ENCODE measurements around the gene CTRB1.
"Not testable (repeated sequence)": the region's sequence is repeated elsewhere in the genome, so short reads cannot be mapped to it uniquely, and the experiment has no call there.

The CTRB1 gene

DNA sequence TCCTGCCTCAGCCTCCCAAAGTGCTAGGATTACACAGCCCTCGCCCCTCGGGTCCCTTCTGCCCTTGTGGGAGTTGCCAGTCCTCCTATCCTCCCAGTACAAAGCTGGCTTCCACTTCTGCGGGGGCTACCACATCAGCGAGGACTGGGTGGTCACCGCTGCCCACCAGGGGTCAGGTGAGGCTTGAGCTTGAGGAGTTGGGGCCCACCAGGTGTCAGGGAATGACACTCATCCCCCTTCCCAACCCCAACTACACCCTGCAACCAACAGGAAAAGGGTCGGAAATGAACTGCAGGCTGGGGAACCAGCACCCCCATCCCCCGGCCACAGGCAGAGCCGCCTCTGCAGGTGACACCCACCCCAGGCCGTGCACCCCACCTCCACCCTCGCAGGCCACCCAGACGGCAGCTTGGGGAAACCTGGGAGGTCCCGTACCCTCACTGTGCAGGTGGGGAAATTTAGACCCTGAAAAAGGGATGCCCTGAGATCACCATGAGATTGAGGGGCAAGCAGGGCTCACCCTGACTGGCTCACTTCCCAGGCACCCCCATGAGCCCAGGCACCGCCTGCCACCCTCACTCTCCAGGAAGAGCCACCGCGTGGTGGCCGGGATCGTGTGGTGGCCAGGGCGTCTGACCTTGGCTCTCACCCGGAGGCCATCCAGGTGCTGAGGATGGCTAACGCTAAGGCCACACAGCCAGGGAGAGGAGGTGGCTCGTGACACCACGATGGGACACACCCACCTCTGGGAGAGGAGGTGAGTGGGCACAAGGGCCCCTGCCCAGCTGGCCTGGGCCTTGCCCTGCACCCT lies 8.0 kb downstream of the CTRB1 start:
- no peak for DNase-seq

DNA sequence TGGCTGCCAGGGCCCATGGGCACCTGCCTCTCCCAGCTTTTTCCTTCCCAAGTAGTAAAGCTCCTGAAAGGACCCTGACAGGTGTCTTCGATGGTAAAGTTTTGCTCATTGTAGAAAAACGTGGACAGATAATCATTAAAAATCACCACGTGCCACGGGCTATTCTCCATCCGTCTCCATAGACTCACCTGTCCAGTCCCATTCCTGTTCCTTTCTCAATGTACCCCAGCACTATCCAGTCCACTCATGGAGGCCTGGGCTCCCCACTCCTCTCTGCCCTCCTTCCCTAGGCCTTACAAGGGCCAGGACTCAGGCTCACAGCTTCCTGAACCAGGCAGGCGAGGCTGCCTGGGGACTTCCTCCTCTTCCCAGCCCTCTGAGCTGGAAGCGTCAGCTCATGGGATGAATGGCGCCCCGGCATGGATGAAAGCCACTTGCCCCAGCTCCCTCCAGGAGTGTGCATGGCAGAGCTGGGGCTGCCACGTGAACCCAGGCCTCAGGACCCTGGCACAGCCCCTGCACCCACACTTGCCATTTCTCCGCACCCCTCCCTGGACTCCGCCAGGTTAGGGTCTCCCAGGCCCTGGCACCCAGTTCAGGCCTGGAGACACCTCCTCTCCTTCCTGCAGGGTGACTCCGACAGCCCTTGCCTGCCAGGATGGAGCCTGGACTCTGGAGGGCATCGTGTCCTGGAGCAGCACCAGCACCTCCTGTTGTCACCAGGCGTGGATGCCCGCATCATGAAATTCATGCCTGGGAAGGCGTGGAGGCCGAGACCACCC lies 8.8 kb downstream of the CTRB1 start:
- DNase-seq: no peak

DNA sequence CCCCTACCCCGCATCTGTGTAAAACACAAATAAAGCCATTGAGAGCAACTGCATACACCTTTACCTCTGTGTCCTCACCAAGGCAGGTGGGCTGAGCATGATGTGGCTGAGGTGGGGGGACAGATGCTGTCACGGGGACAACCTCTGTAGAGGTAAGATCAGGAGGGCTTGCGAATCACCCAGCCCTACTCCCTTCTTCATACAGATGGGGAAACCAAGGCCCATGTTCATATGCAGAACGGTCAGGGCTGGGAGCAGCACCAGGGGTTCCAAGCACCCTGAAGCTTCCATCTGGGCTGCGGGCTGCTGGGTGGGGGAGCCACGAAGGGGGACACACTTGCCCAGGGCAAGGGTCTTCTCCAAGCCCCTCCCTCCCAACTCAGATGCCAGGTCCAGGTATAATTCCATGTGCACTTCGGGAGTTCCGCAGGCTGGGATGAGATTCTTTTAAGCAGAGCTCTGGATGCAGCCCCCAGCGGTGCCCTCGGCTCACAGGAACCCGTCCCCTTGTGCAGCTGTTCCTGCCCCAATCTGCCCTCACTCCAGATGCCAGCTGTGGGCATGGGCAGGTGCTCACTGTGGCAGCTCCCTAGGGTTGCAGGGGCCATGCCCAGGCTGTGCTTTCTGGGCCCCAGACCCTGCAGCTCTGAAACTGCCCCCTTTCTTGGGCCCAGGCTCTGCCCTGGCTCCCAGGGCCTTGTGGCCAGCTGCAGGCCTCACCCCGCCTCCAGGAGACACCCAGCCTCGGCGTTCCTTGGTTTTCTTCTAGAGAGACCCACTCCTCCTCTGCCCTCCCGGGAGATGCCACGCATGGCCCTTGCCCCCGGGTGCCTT lies 9.6 kb downstream of the CTRB1 start:
- DNase-seq: no peak

DNA sequence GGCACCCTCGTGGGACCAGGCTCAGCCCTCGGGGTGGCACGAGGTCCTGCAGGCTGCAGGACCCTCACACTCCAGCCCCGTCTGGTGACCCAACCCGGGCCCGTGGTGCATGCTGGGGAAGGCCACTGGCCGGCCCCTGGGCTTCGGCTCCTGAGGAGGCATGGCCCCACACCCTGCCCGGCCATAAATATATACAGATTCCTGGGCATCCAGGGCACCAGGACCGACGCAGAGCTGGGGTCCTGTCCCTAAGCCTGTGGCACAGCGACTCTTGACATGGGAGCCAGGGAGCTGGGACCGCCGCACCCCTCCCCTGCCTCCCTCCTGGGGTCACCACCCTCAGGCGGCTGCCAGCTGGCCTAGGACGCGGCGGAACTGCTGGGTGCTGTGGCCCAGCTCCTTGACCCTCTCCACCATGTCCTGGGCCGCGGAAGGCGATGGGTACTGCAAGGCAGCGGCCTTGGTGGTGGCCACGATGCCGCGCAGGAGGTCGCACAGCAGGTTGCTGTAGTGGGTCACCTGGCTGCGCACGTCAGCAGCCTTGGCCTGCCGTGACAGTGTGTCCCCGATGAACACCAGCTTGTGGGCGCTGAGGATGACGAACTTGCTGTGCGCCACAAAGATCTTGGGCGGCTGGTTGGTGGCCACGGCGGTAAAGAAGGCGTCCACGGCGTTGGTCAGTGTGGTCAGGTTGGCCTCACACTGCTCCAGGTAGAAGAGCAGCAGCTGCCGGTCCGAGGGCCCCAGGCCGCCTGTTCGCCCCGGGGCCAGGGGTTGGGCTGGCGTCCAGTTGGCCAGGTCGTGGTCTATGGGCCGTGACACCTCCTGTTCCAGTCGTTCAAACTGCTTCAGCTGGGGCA lies 10.6 kb downstream of the CTRB1 start:
- DNase-seq: no peak

DNA sequence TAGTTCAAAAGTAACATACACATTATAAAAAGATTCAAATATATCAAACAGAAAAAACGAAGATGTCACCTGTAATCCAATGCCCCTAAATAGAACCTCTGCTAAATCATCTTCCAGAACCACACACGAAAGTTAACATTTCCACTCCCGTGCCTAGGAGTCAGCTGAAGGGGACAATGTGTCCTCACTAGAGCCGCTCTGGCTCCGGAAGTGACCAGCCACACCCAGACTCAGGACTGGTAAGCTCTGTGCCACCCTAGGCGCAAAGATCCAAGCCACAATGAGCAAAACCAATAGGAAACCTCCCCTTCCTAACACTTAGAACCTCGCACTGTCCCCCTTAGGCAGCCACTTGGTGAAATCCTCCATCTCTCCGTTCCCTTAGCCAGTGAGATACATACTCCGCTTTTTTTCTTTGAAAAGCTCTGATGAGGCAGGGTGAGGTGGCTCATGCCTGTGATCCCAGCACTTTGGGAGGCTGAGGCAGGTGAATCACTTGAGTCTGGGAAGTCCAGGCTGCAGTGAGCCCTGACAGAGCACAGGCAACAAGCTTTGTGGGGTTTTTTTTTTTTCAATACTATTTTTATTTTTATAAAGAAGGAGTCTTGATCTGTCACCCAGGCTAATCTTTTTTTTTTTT lies 11.8 kb downstream of the CTRB1 start:
- no peak for DNase-seq

DNA sequence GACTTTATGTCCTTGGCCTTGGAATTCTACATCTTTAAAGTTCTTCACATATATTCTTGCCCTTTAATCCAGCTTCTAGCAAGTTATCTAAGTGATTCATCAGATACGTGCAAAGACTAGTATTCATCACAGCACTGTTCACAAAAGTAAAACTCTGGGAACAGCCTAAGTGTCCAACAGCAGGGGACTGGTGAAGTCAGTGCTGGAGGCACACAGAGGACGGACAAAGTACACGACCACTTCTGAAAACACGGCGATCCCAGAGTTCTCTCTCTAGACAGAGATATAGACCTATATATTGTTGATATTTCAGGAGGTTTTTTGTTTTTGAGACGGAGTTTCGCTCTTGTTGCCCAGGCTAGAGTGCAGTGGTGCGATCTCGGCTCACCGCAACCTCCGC lies 12.8 kb downstream of the CTRB1 start:
- DNase-seq: no peak

DNA sequence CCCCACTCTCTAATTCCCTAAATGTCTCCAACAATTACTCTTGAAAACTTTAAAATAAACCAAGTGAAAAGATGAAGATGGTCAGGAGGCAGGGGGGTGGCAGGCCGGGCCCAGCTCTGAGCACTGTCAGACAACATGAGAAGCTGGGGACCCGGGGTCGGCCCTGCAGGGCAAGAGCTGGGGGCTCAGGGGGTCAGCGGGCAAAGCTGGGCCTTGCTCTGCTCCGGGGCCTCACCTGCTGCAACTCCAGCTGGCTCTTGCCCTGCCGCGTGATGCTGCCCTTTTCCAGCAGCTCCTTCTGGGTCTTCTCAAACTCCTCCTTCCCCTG lies 14.8 kb downstream of the CTRB1 start:
- no peak for DNase-seq

DNA sequence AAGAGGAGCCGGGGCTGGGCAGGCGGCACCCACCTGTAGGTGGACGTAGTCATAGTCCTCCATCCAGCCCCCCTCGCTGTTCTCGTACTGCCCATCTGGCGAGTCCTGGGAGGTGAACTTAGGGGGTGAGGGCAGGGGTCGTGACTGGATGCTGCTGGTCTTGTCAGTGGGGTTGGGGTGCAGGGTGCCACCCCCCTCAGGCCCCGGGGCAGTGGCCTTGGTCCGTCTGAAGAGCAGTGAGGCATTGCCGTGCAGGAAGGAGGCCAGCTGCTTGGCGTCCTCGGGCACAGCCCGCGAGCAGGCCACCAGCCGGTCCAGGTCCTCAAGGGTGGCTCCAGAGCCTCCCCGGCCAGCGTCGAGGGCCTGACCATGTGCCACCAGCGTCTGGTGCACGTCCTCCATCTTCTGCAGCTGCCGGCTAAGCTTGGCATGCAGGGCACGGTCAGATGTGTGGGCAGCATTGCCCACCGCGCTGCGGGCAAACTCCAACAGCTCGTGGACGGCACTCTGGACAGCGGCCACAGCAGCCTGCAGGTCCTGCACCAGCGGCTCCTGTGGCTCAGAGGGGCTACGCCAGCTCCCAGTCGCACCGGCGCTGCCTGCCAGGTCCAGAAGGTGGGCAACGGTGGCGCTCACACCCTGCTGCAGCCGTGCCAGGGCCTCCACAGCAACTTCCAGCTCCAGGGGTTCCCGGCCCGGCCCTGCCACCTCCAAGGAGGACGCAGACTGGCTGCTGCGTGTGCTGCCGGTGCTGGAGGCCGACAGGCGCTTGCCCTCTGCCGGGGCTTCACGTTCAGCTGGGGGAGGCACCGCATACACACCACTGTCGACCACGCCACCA lies 16.3 kb downstream of the CTRB1 start:
- DNase-seq: no peak

DNA sequence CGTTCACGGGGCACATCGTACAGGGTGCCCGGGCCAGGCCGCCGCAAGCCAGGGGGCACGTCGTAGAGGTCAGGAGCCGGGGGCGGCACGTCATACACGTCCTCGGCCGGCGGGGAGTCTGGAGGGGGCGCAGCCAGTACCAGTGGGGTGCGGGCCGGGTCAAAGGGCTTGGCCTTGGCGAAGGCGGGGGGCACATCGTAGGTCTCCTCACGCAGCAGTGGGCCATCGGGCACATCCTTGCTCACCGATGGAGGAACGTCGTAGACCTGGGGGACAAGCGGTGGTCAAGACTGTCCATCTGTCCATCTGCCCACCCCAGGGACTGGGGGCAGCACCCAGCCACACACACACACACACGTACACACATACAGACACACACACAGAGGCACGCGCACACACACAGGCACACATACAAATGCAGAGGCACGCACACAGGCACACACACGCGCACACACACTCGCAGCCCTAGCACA lies 17.0 kb downstream of the CTRB1 start:
- DNase-seq: no peak

DNA sequence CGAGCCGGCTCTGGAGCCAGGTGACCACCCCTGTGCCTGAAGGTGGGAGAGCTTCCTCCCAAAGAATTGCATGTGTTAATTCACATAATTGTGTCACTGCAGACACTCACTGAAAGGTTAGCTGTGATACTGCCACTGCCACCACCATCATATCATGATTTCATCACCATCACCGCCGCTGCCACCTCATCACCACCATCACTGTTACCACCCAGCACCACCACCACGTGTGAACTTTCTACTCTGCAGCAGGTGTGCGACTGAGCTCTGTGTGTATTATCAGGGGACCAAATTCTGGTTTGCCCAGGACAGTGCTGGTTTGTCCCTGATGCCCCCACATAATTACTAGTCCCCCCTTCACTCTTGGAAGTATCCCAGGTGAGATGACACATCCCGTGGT lies 17.4 kb downstream of the CTRB1 start:
- DNase-seq: no peak

DNA sequence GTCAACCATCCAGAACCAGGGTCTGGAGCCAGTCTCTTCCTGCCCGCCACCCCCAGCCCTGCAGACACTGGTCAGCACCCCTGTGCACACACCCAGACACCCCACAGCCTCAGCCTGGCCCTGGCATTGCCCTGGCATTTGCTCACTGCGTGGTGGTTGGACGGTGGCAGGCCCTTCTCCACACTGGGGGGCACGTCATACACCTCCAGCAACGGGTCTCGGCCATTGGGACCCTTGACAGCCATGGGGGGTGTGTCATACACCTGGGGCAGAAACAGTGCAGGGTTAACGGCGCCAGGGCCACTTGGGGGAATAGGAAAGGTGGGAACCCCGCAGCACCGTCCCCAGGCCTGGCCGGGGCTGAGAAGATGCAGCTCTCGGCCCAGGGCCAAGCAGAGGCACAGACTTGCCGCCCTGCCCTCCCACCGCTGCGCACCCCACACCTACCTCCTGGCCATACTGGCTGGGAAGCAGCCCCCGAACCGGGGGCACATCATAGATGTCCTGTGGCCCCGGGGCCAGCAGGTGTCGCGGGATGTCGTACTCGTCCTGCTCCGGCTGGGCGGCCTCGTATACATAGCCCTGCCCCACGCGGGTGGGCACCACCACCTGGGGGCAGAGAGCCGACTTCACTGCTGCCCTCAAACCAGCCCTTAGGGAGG lies 18.1 kb downstream of the CTRB1 start:
- no peak for DNase-seq

DNA sequence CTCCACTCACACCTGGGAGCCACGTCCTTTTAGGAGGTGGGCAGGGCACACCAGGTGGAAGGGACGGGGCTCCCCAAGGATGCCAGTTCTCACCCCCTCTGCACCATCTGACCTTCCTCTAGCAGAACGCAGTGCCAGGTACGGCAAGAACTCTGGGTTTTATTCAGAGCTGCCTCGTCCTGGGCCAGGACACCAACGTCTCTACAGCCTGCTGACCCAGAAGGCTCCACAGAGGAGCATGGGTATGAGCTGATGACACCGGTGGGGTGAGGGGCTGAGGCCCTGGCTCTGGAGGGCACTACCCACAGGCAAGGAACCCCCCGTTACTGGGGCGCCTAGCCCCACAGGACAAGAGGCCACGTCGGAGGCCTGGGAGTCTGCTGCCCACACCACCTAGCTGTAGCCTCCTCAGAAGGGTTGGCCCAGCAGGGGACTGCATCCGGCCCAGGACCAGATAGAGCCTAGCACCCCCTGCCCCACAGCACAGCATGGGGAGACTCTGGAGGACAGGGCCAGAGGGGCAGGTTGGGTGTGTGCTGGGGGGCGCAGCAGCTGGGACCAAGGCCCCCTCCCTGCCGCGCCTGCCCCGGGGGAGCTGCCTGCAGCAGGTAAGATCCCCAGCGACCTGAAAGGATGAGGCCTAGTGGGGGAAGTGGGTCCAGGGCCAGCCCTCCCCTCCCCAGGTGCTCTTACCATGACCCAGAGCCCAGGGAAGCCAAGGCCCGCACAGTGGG lies 18.8 kb downstream of the CTRB1 start:
- no peak for DNase-seq

DNA sequence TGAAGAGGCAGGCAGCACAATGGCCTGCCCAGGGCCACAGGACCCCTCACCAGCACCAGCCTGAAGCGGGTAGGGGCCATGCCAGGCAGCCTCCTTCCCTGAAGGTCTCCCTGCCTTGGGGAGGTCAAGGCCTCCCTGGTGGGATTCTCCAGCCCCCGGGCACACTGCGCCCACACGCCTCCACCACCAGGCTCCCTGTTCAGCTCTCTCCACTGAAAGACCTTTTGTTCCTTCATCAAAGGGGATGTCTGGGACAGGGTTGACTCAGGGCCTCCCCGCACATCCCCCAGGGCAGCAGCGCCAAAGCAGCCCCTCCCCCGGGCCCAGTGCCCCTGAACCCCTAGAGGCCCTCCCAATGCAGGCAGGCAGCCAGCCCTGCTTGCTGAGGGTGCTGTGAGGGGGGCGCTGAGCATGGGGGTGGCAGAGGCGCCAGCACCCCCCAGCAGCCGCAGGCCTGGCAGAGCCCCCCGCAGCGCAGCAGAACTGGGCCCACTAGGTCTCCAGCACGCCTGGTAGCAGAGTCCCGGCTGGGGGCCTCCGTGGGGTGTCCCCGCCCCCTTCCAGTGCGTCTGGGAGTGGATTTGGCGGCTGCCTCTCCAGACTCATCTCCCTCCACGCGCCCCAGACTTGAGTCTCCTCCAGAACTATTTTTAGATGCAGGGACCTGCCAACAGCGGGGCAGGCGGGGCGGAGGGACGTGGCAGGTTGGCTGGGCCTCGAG lies 19.5 kb downstream of the CTRB1 start:
- DNase-seq: no peak

DNA sequence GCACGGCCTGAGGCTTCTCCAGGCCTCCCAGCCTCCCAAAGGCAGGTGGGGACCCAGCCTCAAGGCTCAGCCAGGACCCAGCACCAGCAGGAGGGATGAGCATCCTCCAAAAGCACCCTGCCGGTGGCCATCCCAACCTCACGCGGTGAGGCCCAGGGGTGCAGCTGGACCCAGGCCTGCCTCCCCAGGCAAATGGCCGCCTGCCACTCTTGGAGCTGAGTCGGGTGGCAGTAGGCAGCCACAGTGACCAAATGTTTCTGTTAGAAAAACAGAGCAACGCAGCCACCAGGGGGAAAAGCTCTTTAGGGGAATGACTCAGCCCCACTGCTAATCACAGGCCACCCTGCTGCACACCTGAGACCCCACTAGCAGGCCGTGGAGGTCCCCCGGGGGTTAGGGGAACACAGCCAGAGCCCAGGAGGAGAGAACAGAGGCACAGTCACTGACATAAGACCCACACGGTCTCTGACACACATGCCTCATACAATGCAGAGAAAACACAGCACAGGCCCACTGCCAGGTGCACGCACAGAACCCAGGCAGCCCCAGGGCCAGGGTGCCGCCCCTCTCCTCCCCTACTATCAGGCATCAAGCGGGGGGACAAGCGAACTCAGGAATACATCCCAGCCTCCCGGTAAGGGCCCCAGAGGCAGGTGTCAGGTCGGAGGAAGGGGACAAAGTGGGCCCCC lies 20.2 kb downstream of the CTRB1 start:
- no peak for DNase-seq

DNA sequence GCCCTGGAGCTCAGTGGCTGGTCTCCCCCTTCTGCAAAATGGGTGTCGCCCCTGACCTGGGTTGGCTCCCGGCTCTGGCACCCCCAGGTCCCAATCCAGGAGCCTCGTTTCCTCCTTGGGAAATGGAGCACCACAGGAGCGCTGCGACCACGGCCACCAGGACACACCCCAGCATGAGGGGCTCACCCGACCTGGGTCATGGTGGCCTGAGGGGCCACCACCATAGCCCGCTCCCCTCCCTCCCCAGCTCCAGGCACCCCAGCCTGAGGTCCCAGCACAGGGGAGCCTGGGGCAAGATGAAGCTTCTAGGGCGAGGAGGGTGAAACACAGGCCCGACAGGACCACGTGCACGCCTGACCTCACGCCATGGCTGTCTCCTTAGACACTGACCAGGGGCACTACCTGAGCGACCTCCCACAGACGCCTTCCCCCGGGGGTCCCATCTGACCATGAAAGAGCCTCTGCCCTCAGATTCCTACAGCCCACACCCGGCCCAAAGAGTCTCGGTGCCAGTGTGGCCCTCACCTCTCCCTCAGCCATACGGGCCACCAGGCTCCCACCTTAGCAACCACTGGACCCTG lies 20.8 kb downstream of the CTRB1 start:
- DNase-seq: no peak

DNA sequence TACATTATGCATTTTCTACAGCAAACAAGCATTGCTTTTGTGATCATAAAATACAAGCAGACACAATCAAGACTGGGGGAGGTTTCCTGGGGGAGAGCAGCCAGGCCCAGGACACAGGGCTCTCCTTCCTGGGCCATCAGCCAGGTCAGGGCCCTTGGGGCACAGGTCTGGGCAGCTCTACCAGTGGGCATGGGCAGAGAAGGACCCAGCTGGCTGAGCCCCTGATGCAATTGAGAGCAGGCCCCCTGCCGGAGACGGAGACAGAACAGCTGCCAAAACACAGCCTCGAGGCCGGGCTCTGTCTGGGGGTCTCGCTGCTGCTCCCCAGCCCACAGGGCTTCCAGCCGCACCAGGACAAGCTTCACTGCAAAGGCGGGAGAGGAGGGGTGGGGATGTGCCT lies 21.8 kb downstream of the CTRB1 start:
- not testable (repeated sequence) for DNase-seq

DNA sequence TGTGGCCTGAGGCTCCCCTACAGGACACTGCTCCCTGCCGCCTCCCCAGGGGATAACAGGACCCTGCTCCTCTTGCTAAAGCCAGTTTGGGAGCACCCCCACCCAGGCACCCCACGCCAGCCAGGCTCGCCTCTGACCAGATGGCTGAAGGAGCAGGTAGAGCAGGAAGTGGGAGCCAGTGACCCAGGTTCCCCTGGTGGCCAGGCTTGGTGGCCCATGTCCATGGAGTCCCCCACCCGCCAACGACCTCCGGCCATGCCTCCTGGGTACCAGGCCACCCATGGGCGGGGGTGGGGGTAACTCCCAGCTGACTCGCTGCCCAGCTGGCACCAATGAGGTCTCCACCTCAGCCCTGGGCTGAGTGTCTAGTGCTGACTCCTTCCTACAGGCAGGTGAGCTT lies 22.6 kb downstream of the CTRB1 start:
- no peak for DNase-seq

DNA sequence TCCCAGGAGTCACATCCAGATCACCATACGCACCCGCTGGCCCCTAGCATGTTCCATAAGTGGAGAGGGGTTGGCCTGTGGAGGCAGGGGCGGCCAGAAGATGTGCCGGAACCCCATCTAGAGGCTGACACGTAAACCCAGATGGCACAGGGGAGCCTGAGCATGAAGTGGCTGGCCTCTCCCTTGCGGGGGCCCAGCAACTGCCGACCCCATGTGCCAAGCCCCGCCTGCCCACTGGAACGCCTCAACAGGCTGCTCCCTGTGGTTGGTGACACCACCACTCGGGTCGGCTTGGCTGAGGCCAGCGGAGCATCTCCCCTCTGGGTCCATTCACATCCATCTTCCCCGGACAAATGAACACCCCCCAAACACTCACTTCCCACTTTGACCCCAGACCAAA lies 23.2 kb downstream of the CTRB1 start:
- no peak for DNase-seq

Measured in hematopoietic multipotent progenitor cell treated with erythropoietin and hydrocortisone succinate and interleukin-3 and kit ligand, for 8 days (in vitro differentiated cells).